NCI-H2029 (cell line): ENCODE data around the gene REC8.
"Not testable (repeated sequence)": the region's sequence is repeated elsewhere in the genome, so short reads cannot be mapped to it uniquely, and the experiment has no call there.

ENCODE experiments used
- DNase-seq: peaks from one replicate; lab custom pipeline; 2025; lab: John Stamatoyannopoulos, UW

Gene REC8

GRCh38 chr14:24184104-24184970 lies 12.5 kb downstream of the REC8 start:
- no peak for DNase-seq

- DNase-seq, result no peak
Measured at GRCh38 chr14:24185026-24185425, 13.1 kb downstream of the REC8 start.

- no peak for DNase-seq
Measured at GRCh38 chr14:24185741-24186140, 13.9 kb downstream of the REC8 start.

- DNase-seq, result no peak
Measured at GRCh38 chr14:24186831-24187538, 15.1 kb downstream of the REC8 start.

GRCh38 chr14:24187539-24187915 lies 15.6 kb downstream of the REC8 start:
- no peak for DNase-seq

GRCh38 chr14:24188251-24189058 lies 16.6 kb downstream of the REC8 start, which contains the start of gene IPO4:
Gene IPO4 (minus strand): TSS chr14:24188816. CDS start chr14:24188787, 29 bp downstream.
- DNase-seq, result peak; percentile 96

- DNase-seq, result no peak
Measured at GRCh38 chr14:24189059-24189375, 17.1 kb downstream of the REC8 start.

- no peak for DNase-seq
Measured at GRCh38 chr14:24189460-24189859, 17.6 kb downstream of the REC8 start.

- no peak for DNase-seq
Measured at GRCh38 chr14:24190416-24190815, 18.5 kb downstream of the REC8 start.

GRCh38 chr14:24192933-24193332 lies 21.1 kb downstream of the REC8 start:
- no peak for DNase-seq

GRCh38 chr14:24194186-24194872 lies 22.4 kb downstream of the REC8 start:
- no peak for DNase-seq

GRCh38 chr14:24194873-24195185 lies 22.9 kb downstream of the REC8 start:
- no peak for DNase-seq

GRCh38 chr14:24195186-24196070 lies 23.5 kb downstream of the REC8 start, which contains the start of gene TM9SF1:
Gene TM9SF1 (minus strand): TSS chr14:24195441. CDS start chr14:24195019, 422 bp downstream.
- peak; percentile 61 for DNase-seq

GRCh38 chr14:24196071-24197055 lies 24.5 kb downstream of the REC8 start:
- no peak for DNase-seq

- no peak for DNase-seq
Measured at GRCh38 chr14:24197056-24197450, 25.2 kb downstream of the REC8 start.

- DNase-seq, result no peak
Measured at GRCh38 chr14:24198814-24199524, 27.1 kb downstream of the REC8 start.

GRCh38 chr14:24202538-24202937 lies 30.7 kb downstream of the REC8 start:
- not testable (repeated sequence) for DNase-seq

GRCh38 chr14:24203249-24203886 lies 31.5 kb downstream of the REC8 start:
- DNase-seq, result not testable (repeated sequence)
